ENCODE results near the gene KAT6B.

- TF ChIP-seq, protein P1, sequence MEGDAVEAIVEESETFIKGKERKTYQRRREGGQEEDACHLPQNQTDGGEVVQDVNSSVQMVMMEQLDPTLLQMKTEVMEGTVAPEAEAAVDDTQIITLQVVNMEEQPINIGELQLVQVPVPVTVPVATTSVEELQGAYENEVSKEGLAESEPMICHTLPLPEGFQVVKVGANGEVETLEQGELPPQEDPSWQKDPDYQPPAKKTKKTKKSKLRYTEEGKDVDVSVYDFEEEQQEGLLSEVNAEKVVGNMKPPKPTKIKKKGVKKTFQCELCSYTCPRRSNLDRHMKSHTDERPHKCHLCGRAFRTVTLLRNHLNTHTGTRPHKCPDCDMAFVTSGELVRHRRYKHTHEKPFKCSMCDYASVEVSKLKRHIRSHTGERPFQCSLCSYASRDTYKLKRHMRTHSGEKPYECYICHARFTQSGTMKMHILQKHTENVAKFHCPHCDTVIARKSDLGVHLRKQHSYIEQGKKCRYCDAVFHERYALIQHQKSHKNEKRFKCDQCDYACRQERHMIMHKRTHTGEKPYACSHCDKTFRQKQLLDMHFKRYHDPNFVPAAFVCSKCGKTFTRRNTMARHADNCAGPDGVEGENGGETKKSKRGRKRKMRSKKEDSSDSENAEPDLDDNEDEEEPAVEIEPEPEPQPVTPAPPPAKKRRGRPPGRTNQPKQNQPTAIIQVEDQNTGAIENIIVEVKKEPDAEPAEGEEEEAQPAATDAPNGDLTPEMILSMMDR (IDR thresholded peaks at IDR 0.05): no peak
- no peak for TF ChIP-seq ZFX (IDR thresholded peaks at IDR 0.05; ENCODE audit: borderline replicate concordance)
These were observed 1.5 kb upstream of the KAT6B start for GRCh38 chr10:74824900-74825370.

Data from 22Rv1 (cell line).